Astrocyte of the spinal cord (primary cell): ENCODE measurements around the gene SLC22A23.

ENCODE experiments used
- DNase-seq: peaks from one replicate; pipeline ENCODE4 v3.0.0; 2011; ENCODE audit warnings: low read depth, low spot score
- H3K4me3 ChIP-seq: 2 replicates; pipeline ENCODE4 v1.5.1; 2011; ENCODE audit warnings: low read depth, mild to moderate bottlenecking, low read length, moderate library complexity
- CTCF ChIP-seq: IDR thresholded peaks from 2 replicates; pipeline ENCODE4 v1.5.1; 2012; ENCODE audit warnings: low read depth, mild to moderate bottlenecking, low read length, inconsistent platforms
- in situ Hi-C: cut with HindIII; loops from 2 replicates; pipeline ENCODE4 v1.10.0; 2017; ENCODE audit warnings: low sequenced_read_pairs

Gene SLC22A23

DNA sequence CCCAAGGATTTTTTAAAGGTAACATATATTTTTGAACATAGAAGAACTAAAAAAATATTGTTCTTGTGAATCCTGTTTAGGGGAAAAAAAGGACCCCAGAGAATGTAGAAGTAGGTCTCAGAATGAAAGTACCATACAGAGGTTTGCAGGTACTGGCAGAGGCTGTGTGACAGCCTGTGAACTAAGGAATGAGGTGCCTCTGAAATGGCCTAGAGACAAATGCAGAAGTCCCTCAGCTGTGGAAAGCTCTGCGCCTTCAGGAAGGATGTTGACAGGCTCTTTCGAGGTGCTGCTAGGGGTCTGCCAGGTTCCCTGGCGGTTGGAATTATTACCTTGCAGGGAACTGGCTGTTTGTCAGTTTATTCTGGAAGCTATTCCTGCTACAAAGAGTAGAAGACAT is 220.8 kb downstream of the SLC22A23 start:
- no peak for TF ChIP-seq CTCF
- in situ Hi-C loops: no loop called here
- H3K4me3 ChIP-seq: no peak overlapping the region
- DNase-seq: no peak

DNA sequence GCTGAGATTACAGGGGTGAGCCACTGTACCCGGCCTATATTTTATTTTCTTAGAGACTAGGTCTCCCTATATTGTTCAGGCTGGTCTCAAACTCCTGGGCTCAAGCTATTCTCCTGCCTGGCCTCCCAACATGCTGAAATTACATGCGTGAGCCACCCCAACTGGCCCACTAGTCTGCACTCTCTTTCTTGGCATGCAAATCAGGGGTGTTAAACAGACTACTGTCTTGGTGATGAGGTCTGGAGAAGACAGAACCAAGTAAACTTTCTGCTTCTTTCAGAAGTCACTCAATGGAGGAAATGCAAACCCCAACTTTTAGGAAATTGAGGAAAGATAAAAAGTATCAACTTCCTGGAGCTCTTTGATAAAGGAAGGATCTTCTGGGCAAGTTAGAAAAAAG is 221.4 kb downstream of the SLC22A23 start:
- in situ Hi-C loops: no loop called here
- no peak for DNase-seq
- no peak for TF ChIP-seq CTCF
- no peak overlapping the region for H3K4me3 ChIP-seq

DNA sequence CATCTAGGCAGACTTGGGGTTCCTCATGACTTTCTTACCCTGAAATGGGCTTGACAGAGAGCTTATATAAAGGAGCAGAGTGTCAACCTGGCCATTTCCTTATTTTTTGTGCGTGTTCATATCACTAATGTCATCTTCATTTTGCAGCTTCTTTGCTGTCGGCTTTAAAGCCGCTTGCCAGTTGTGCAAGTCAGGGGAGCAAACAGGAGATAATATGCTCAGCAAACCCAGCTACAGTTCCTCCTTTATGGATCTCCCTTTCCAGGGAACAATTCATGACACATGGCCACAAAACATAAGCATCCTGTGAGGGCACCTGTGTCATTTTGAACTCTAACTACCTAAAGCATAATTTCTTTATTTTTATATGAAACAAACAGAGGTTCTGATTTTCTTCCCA is 222.9 kb downstream of the SLC22A23 start:
- in situ Hi-C loops: no loop called here
- DNase-seq: no peak
- no peak for TF ChIP-seq CTCF
- no peak overlapping the region for H3K4me3 ChIP-seq

DNA sequence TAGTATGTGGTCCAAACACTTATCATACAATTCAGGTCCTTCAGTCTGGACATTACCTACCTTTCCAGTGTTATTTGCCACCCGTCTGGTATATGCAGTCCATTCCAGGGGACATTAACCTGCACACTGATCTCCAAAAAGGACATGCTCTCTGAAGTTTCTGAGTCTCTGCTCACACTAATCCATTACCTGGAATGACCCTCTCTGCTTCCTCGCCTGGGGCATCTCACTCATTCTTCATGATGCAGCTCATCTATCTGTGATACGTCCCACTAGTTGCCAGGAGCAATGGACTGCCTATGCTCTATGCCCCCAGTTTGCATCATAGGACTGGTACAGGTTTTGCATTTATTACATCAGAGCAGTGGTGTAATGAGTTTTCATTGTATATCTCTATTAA is 223.5 kb downstream of the SLC22A23 start:
- no peak for TF ChIP-seq CTCF
- in situ Hi-C loops: no loop called here
- no peak for DNase-seq
- H3K4me3 ChIP-seq: no peak overlapping the region

DNA sequence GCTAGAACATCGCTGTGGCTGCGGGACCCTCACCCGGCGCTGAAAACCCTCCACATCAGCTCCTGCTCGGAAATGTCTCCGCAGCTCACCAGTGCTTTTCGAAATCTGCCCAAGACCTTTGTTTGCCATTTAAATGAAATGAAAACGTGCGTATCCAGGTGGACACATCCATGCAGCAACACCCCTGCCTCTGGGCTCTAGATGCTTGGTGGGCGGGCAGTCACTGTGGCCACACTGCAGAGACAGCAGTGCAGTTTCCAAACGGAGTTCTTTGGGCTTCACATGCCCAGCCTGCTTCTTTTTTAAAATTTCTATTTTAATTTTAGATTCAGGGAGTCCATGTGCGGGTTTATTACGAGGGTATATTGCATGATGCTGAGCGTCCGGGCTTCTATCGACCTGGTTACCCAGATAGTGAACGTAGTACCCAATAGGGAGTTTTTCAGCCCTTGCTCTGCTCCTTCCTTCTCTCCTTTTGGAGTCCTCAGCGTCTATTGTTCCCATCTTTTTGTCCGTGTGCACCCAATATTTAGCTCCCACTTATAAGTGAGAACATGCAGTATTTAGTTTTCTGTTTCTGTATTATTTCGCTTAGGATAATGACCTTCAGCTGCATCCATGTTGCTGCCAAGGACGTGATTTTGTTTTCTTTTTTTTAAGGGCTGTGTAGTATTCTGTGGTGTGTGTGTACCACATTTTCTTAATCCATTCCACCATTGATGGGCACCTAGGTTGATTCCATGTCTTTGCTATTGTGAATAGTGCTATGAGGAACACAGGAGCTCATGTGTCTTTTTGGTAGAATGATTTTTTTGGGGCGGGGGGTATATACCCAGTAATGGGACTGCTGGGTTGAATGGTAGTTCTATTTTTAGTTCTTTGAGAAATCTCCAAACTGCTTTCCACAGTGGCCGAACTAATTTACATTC is 224.6 kb downstream of the SLC22A23 start:
- peak overlapping the region; percentile 63 for H3K4me3 ChIP-seq
- no peak for TF ChIP-seq CTCF
- in situ Hi-C loops: no loop called here
- no peak for DNase-seq

DNA sequence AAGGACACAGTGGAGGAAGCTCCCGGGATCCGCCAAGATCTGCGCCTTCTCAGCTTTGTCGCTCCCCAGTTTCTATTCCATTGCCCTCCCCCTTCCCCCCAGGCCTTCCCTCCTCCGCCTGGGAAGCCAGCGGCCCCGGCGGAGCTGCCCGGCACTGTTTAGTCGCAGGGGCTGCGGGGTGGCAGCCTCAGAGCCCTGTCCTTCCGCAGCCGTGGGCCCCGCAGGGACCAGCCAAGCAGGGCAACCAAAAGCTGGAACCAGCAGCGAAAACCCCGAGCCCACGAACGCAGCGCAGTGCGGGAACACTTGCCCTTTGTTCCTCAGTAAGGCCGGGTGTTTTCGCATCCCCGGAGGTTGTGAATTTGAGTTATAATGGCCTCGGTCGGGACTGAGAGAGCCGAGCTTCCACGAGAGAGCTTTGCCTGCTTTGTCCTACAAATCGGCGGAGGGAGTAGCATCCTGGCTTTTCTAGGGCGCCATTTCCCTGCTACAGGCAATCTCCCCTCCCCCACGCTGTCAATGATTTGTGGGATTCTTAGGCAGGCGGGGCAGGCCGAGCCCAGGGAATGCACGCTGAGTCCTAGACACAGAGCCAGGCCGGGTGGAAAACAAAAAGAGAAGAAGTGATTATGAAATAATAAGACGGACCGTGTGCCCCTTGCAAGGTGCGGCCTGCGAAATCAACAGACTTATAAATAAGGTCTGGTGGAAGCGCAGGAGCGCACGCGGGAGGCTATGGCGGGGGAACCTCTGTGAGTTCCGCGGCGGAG is 225.4 kb downstream of the SLC22A23 start:
- in situ Hi-C loops: no loop called here
- H3K4me3 ChIP-seq: peak overlapping the region; percentile 63
- no peak for TF ChIP-seq CTCF
- peak; percentile 78 for DNase-seq
